GM23338 (cell line): ENCODE results near the gene GRK2. TPM values are rescaled to one million over a fixed set of nuclear protein-coding genes. Genes with fewer than 3 reads are reported as not detected.

Experiments used
- ATAC-seq: fragments of 200-7000 bp; cut with Tn5 transposase; 3 replicates; pipeline ENCODE4 v1.9.1; 2020
- DNase-seq: peaks from one replicate; pipeline ENCODE4 v3.0.0-alpha.2; 2015; ENCODE audit warnings: low spot score
- H2AFZ ChIP-seq: fragments of 200-600 bp; sonication (generic); 2 replicates; pipeline ENCODE4 v1.8.0; 2016; ENCODE audit warnings: antibody characterized with exemption, mild to moderate bottlenecking, moderate library complexity
- H3F3A ChIP-seq: fragments of 200-600 bp; sonication (generic); replicated peaks from 2 replicates; pipeline ENCODE4 v1.8.0; 2017; ENCODE audit warnings: antibody characterized with exemption, mixed run types, low read depth
- H3K27ac ChIP-seq: fragments of 200-600 bp; sonication (generic); 2 replicates; pipeline ENCODE4 v1.6.1; 2016; ENCODE audit warnings: low read depth
- H3K27me3 ChIP-seq: fragments of 200-600 bp; sonication (generic); 2 replicates; pipeline ENCODE4 v1.8.0; 2016; ENCODE audit warnings: mild to moderate bottlenecking, mixed run types, moderate library complexity; ENCODE audit not compliant: insufficient read depth
- H3K36me3 ChIP-seq: fragments of 200-600 bp; sonication (generic); 2 replicates; pipeline ENCODE4 v1.8.0; 2016; ENCODE audit warnings: mild to moderate bottlenecking; ENCODE audit not compliant: insufficient read depth
- H3K4me1 ChIP-seq: fragments of 200-600 bp; sonication (generic); 2 replicates; pipeline ENCODE4 v1.8.0; 2016; ENCODE audit warnings: mild to moderate bottlenecking, moderate library complexity; ENCODE audit not compliant: insufficient read depth
- H3K4me2 ChIP-seq: fragments of 200-600 bp; sonication (generic); 2 replicates; pipeline ENCODE4 v1.7.1; 2017; ENCODE audit warnings: mixed run types
- H3K4me3 ChIP-seq: fragments of 200-600 bp; sonication (generic); 2 replicates; pipeline ENCODE4 v1.6.1; 2016; ENCODE audit warnings: mixed run types
- H3K79me2 ChIP-seq: fragments of 200-600 bp; sonication (generic); replicated peaks from 2 replicates; pipeline ENCODE4 v1.8.0; 2017; ENCODE audit warnings: mild to moderate bottlenecking; ENCODE audit not compliant: insufficient read depth
- H3K9me2 ChIP-seq: fragments of 200-600 bp; sonication (generic); 2 replicates; pipeline ENCODE4 v1.8.0; 2017; ENCODE audit not compliant: insufficient read depth
- H4K20me1 ChIP-seq: fragments of 200-600 bp; sonication (generic); replicated peaks from 2 replicates; pipeline ENCODE4 v1.8.0; 2017; ENCODE audit warnings: mild to moderate bottlenecking; ENCODE audit not compliant: insufficient read depth
- H3K27ac Mint-ChIP-seq: 2 replicates; pipeline ENCODE4 v1.8.0; 2020; ENCODE audit warnings: inconsistent platforms, mild to moderate bottlenecking, moderate library complexity, mixed read lengths
- H3K27me3 Mint-ChIP-seq: 3 replicates; pipeline ENCODE4 v1.8.0; 2022; ENCODE audit warnings: low read depth, mild to moderate bottlenecking, moderate library complexity, mixed read lengths, inconsistent platforms; ENCODE audit not compliant: insufficient read depth, poor library complexity
- H3K36me3 Mint-ChIP-seq: 3 replicates; pipeline ENCODE4 v1.8.0; 2021; ENCODE audit warnings: low read depth, mild to moderate bottlenecking, inconsistent platforms, moderate library complexity, mixed read lengths
- H3K4me1 Mint-ChIP-seq: 3 replicates; pipeline ENCODE4 v1.8.0; 2020; ENCODE audit warnings: mild to moderate bottlenecking, inconsistent platforms, mixed read lengths
- H3K4me3 Mint-ChIP-seq: 3 replicates; pipeline ENCODE4 v1.8.0; 2021; ENCODE audit warnings: moderate library complexity, mild to moderate bottlenecking, inconsistent platforms, mixed read lengths
- H3K9me3 Mint-ChIP-seq: 3 replicates; pipeline ENCODE4 v1.8.0; 2020; ENCODE audit warnings: moderate library complexity, mild to moderate bottlenecking, inconsistent platforms, mixed read lengths
- CREB1 ChIP-seq: fragments of 250-450 bp; sonication (Bioruptor Pico); IDR thresholded peaks from 2 replicates; pipeline ENCODE4 v1.5.0; 2020; ENCODE audit warnings: low read depth, mild to moderate bottlenecking, moderate library complexity
- EZH2 ChIP-seq: fragments of 200-600 bp; sonication (generic); IDR thresholded peaks from one replicate; pipeline ENCODE4 v1.8.0; 2017; ENCODE audit warnings: antibody characterized with exemption, mild to moderate bottlenecking, low read depth; ENCODE audit not compliant: unreplicated experiment
- EZH2phosphoT487 ChIP-seq: fragments of 200-600 bp; sonication (generic); IDR thresholded peaks from one replicate; pipeline ENCODE4 v1.8.1; 2018; ENCODE audit warnings: antibody characterized with exemption; ENCODE audit not compliant: unreplicated experiment
- JUNB ChIP-seq: IDR thresholded peaks from one replicate; pipeline ENCODE4 v1.6.1; 2016; ENCODE audit warnings: antibody characterized with exemption; ENCODE audit not compliant: unreplicated experiment
- NANOG ChIP-seq: IDR thresholded peaks from 2 replicates; pipeline ENCODE4 v1.6.1; 2016; ENCODE audit warnings: antibody characterized with exemption, borderline replicate concordance
- ZNF114 ChIP-seq: fragments of 250-450 bp; sonication (Bioruptor Pico); IDR thresholded peaks from 2 replicates; pipeline ENCODE4 v1.5.0; 2020; ENCODE audit warnings: mild to moderate bottlenecking, moderate library complexity
- ZNF462 ChIP-seq: fragments of 250-450 bp; sonication (Bioruptor Pico); IDR thresholded peaks from 2 replicates; pipeline ENCODE4 v1.5.0; 2020; ENCODE audit warnings: mild to moderate bottlenecking, moderate library complexity
- polyA plus RNA-seq: library from polyadenylated mRNA; unstranded; fragments of >200 nt; fragmentation: Nextera tagmentation; extraction: Ambion mirVana; gene quantifications from 2 replicates; pipeline ENCODE4 v1.2.1, GENCODE V29; 2016
- total RNA-seq: library from RNA; depleted of rRNA; stranded (reverse); fragments of >200 nt; shearing (Covaris generic); gene quantifications from 2 replicates; pipeline ENCODE4 v1.2.3, GENCODE V29; 2014

GRK2 gene
- total and polyA plus RNA-seq, 2 experiments from 2014 or later: 19.5 to 72.5 TPM

GRCh38 chr11:67289226-67289650 is 23.0 kb downstream of the GRK2 start, which contains the start of gene ANKRD13D:
Gene ANKRD13D (plus strand): TSS chr11:67289303. CDS start chr11:67289461, 158 bp downstream.
- DNase-seq: no peak
- ATAC-seq: peak; percentile 28
- no peaks in the 10 kb centered on the region for H3K27me3 ChIP-seq
- no peaks in the 10 kb centered on the region for H4K20me1 ChIP-seq
- Mint-ChIP-seq H3K9me3 (no peaks in the 10 kb centered on the region), H3K4me3 (peak within 1 kb of the TSS; percentile 83), H3K27me3 (peaks cover 19% of the 10 kb centered on the region), H3K27ac (peak within 1 kb of the TSS; percentile 63), H3K4me1 (peaks cover 17% of the 10 kb centered on the region), H3K36me3 (peaks cover 22% of the 10 kb centered on the region)
- H3K36me3 ChIP-seq: no peaks in the 10 kb centered on the region
- peaks cover 10% of the 10 kb centered on the region for H3K4me1 ChIP-seq
- H3F3A ChIP-seq: 0 out of 2 replicates have a peak, but pooled peaks cover 13% of the 10 kb centered on the region
- no peaks in the 10 kb centered on the region for H3K79me2 ChIP-seq
- H3K9me2 ChIP-seq: no peaks in the 10 kb centered on the region
- peak within 1 kb of the TSS; percentile 96 for H3K27ac ChIP-seq
- TF ChIP-seq CREB1 (CRISPR knock-in tag) (no peak), ZNF462 (CRISPR knock-in tag) (no peak), JUNB (no peak), NANOG (no peak), ZNF114 (CRISPR knock-in tag) (no peak), EZH2 (no peak), EZH2phosphoT487 (no peak)
- H2AFZ ChIP-seq: peak within 1 kb of the TSS; percentile 80
- H3K4me3 ChIP-seq: peak within 1 kb of the TSS; percentile 91
- peak within 1 kb of the TSS; percentile 94 for H3K4me2 ChIP-seq
